HepG2 (cell line): ENCODE measurements around the gene LIM2. TPM values are rescaled to one million over a fixed set of nuclear protein-coding genes. Genes with fewer than 3 reads are reported as not detected.

ENCODE experiments used
- DR1 ChIP-seq: sonication (generic); formaldehyde crosslinking; IDR thresholded peaks from 2 replicates; pipeline ENCODE4 v1.8.0; 2021; ENCODE audit warnings: mild to moderate bottlenecking, missing genetic modification reagents, inconsistent platforms
- ERF ChIP-seq: IDR thresholded peaks from 2 replicates; pipeline ENCODE4 v1.6.1; 2018; ENCODE audit warnings: missing biosample characterization, missing genetic modification reagents
- HES4 ChIP-seq: sonication (generic); formaldehyde crosslinking; IDR thresholded peaks from 2 replicates; pipeline ENCODE4 v1.9.0; 2021; ENCODE audit warnings: mild to moderate bottlenecking, missing genetic modification reagents, borderline replicate concordance
- HOXA9 ChIP-seq: sonication (generic); formaldehyde crosslinking; IDR thresholded peaks from 2 replicates; pipeline ENCODE4 v1.8.1; 2022; ENCODE audit warnings: missing genetic modification reagents, mild to moderate bottlenecking, moderate library complexity, borderline replicate concordance
- KMT2A ChIP-seq: sonication (generic); formaldehyde crosslinking; IDR thresholded peaks from 2 replicates; pipeline ENCODE4 v1.4.0; 2020; ENCODE audit warnings: missing genetic modification reagents
- KMT2B ChIP-seq: IDR thresholded peaks from 2 replicates; pipeline ENCODE4 v1.6.1; 2016; ENCODE audit warnings: missing genetic modification reagents, missing compliant biosample characterization
- MIER2 ChIP-seq: IDR thresholded peaks from 2 replicates; pipeline ENCODE4 v1.6.1; 2016; ENCODE audit warnings: missing biosample characterization, missing genetic modification reagents
- MIER3 ChIP-seq: IDR thresholded peaks from 2 replicates; pipeline ENCODE4 v1.6.1; 2016; ENCODE audit warnings: missing compliant biosample characterization, borderline replicate concordance
- MTA1 ChIP-seq: sonication (generic); formaldehyde crosslinking; IDR thresholded peaks from 2 replicates; pipeline ENCODE4 v1.4.0; 2020; ENCODE audit warnings: missing genetic modification reagents, mild to moderate bottlenecking, borderline replicate concordance
- NFKBIZ ChIP-seq: IDR thresholded peaks from 2 replicates; pipeline ENCODE4 v1.6.1; 2018; ENCODE audit warnings: missing genetic modification reagents, missing compliant biosample characterization
- POGZ ChIP-seq: sonication (generic); formaldehyde crosslinking; IDR thresholded peaks from 2 replicates; pipeline ENCODE4 v1.4.0; 2020; ENCODE audit warnings: mild to moderate bottlenecking, missing genetic modification reagents
- POLR2AphosphoS2 ChIP-seq: IDR thresholded peaks from 2 replicates; pipeline ENCODE4 v1.6.1; 2011; ENCODE audit warnings: low read depth, low read length, improper control_type of control experiment
- TEAD3 ChIP-seq: optimal IDR thresholded peaks from 2 replicates; pipeline ENCODE3; 2016; ENCODE audit warnings: borderline replicate concordance
- ZBTB7B ChIP-seq: sonication (generic); formaldehyde crosslinking; IDR thresholded peaks from 2 replicates; pipeline ENCODE4 v1.4.0; 2020; ENCODE audit warnings: missing genetic modification reagents
- ZFP41 ChIP-seq: sonication (generic); formaldehyde crosslinking; IDR thresholded peaks from 2 replicates; pipeline ENCODE4 v1.4.0; 2020; ENCODE audit warnings: mild to moderate bottlenecking, missing genetic modification reagents, borderline replicate concordance
- ZIK1 ChIP-seq: sonication (generic); formaldehyde crosslinking; IDR thresholded peaks from 2 replicates; pipeline ENCODE4 v1.5.0; 2020; ENCODE audit warnings: mild to moderate bottlenecking, low read depth, missing genetic modification reagents, borderline replicate concordance
- ZMYM3 ChIP-seq: sonication (generic); formaldehyde crosslinking; IDR thresholded peaks from 2 replicates; pipeline ENCODE4 v1.5.1; 2020; ENCODE audit warnings: mild to moderate bottlenecking, missing genetic modification reagents
- ZNF446 ChIP-seq: sonication (generic); formaldehyde crosslinking; IDR thresholded peaks from 2 replicates; pipeline ENCODE4 v1.5.0; 2020; ENCODE audit warnings: mild to moderate bottlenecking, missing genetic modification reagents
- ZNF768 ChIP-seq: sonication (generic); formaldehyde crosslinking; IDR thresholded peaks from 2 replicates; pipeline ENCODE4 v1.4.0; 2020; ENCODE audit warnings: missing genetic modification reagents
- ZSCAN25 ChIP-seq: sonication (generic); formaldehyde crosslinking; IDR thresholded peaks from 2 replicates; pipeline ENCODE4 v1.8.0; 2022; ENCODE audit warnings: mild to moderate bottlenecking, missing genetic modification reagents
- polyA plus RNA-seq, 8 experiments: library from polyadenylated mRNA; depleted of rRNA in 3 of 8; stranded (reverse) in 7 of 8; unstranded in 1 of 8; fragments of >200 nt; fragmentation: Illumina TruSeq in 4 of 8; extraction: Trizol in 4 of 8; gene quantifications; 2 replicates each; pipeline versions ENCODE4 v1.2.1 to v1.2.3, GENCODE V29; 2011 to 2016; ENCODE audit warnings: low read depth in 4 of 8, missing spikeins in 1 of 8, mixed read lengths in 1 of 8; ENCODE audit not compliant: insufficient read depth in 1 of 8
- total RNA-seq, 5 experiments: library from RNA; depleted of rRNA; stranded (reverse); fragments of >200 nt; fragmentation: Illumina TruSeq; extraction: Trizol; gene quantifications; 2 replicates each; pipeline ENCODE4 v1.2.3, GENCODE V29; 2016; ENCODE audit warnings: low read depth in 1 of 5
- TF ChIP-seq, protein P1 (sequence below): sonication (generic); formaldehyde crosslinking; IDR thresholded peaks from 2 replicates; pipeline ENCODE4; 2020; ENCODE audit warnings: missing genetic modification reagents, mild to moderate bottlenecking, borderline replicate concordance
- TF ChIP-seq, protein P2 (sequence below): sonication (generic); formaldehyde crosslinking; IDR thresholded peaks from 2 replicates; pipeline ENCODE4 v1.4.0; 2020; ENCODE audit warnings: mild to moderate bottlenecking, missing genetic modification reagents
- TF ChIP-seq, protein P3 (sequence below): sonication (generic); formaldehyde crosslinking; IDR thresholded peaks from 2 replicates; pipeline ENCODE4 v1.4.0; 2020; ENCODE audit warnings: mild to moderate bottlenecking, missing genetic modification reagents
- TF ChIP-seq, protein P4 (sequence below): sonication (generic); formaldehyde crosslinking; conservative IDR thresholded peaks from 2 replicates; pipeline ENCODE4 v1.4.0; 2020; ENCODE audit warnings: missing genetic modification reagents

The LIM2 gene
- total and polyA plus RNA-seq, 2 of the 13 experiments (the other 11 are each of a cell fraction or from before 2014, with no cell fraction given): 1.3 TPM; not detected in 1

DNA sequence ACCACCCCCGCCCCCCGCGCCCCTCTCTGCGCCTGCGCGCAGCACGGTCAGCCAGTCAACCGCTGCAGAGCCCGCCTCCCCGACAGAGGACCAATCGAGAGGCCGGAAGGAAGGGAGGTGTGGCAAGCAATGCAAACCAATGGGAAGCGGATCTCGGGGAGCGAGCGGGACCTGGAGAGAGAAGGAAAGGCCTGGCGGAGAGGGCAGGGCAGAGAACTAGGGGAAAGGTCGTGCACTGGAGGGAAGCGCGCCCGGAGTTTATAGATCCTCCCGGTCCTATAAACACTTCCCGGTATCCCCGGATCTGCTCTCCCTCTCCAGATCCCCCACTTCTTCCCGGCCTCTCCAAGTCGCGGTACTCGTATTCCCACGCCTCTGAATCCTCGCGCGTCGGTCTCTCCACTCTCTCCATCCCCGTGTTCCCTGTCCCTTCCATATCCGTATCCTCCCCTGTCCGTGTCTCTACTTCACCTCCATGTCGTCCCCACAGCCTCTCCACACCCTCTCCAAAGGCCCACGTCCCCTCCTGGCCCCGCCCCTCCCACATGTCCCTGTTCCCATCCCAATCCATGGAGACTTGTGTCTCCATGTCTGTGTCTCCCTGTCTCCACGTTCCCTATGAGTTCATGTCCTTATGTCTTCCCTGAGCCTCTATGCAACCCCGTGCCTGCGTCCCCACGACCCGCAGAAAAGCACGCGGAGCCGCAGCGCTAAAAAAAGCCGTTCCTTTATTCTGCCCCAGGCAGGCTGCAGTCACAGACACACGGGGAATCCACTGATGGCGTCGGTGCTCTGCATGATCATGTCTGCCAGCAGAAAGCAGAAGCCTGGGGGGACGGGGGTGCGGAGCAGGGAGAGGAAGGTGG, 21.2 kb downstream of the LIM2 start (continued):
- no peak; the same call in 1 of the 2 replicates for TF ChIP-seq MTA1 (CRISPR knock-in tag)
- TF ChIP-seq ZNF446: no peak; the same call in 1 of the 2 replicates
- no peak; the same call in 1 of the 2 replicates for TF ChIP-seq KMT2A (CRISPR knock-in tag)
- no peak for TF ChIP-seq NFKBIZ (CRISPR knock-in tag)
- no peak for TF ChIP-seq HOXA9 (CRISPR knock-in tag)
- no peak for TF ChIP-seq ZNF768 (CRISPR knock-in tag)
- TF ChIP-seq, protein P1, sequence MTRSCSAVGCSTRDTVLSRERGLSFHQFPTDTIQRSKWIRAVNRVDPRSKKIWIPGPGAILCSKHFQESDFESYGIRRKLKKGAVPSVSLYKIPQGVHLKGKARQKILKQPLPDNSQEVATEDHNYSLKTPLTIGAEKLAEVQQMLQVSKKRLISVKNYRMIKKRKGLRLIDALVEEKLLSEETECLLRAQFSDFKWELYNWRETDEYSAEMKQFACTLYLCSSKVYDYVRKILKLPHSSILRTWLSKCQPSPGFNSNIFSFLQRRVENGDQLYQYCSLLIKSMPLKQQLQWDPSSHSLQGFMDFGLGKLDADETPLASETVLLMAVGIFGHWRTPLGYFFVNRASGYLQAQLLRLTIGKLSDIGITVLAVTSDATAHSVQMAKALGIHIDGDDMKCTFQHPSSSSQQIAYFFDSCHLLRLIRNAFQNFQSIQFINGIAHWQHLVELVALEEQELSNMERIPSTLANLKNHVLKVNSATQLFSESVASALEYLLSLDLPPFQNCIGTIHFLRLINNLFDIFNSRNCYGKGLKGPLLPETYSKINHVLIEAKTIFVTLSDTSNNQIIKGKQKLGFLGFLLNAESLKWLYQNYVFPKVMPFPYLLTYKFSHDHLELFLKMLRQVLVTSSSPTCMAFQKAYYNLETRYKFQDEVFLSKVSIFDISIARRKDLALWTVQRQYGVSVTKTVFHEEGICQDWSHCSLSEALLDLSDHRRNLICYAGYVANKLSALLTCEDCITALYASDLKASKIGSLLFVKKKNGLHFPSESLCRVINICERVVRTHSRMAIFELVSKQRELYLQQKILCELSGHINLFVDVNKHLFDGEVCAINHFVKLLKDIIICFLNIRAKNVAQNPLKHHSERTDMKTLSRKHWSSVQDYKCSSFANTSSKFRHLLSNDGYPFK: peak; percentile 21; the same call in 1 of the 2 replicates
- TF ChIP-seq ZMYM3 (CRISPR knock-in tag): no peak
- no peak; the same call in 1 of the 2 replicates for TF ChIP-seq ERF (CRISPR knock-in tag)
- no peak for TF ChIP-seq ZBTB7B
- TF ChIP-seq, protein P2, sequence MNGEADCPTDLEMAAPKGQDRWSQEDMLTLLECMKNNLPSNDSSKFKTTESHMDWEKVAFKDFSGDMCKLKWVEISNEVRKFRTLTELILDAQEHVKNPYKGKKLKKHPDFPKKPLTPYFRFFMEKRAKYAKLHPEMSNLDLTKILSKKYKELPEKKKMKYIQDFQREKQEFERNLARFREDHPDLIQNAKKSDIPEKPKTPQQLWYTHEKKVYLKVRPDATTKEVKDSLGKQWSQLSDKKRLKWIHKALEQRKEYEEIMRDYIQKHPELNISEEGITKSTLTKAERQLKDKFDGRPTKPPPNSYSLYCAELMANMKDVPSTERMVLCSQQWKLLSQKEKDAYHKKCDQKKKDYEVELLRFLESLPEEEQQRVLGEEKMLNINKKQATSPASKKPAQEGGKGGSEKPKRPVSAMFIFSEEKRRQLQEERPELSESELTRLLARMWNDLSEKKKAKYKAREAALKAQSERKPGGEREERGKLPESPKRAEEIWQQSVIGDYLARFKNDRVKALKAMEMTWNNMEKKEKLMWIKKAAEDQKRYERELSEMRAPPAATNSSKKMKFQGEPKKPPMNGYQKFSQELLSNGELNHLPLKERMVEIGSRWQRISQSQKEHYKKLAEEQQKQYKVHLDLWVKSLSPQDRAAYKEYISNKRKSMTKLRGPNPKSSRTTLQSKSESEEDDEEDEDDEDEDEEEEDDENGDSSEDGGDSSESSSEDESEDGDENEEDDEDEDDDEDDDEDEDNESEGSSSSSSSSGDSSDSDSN (CRISPR knock-in tag): peak; percentile 16; the same call in 1 of the 2 replicates
- TF ChIP-seq TEAD3: no peak
- TF ChIP-seq, protein P3, sequence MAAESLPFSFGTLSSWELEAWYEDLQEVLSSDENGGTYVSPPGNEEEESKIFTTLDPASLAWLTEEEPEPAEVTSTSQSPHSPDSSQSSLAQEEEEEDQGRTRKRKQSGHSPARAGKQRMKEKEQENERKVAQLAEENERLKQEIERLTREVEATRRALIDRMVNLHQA: no peak
- TF ChIP-seq POLR2AphosphoS2: 0 out of 2 replicates have a peak, but pooled peaks have one; percentile 20
- TF ChIP-seq ZSCAN25 (CRISPR knock-in tag): no peak
- TF ChIP-seq, protein P4, sequence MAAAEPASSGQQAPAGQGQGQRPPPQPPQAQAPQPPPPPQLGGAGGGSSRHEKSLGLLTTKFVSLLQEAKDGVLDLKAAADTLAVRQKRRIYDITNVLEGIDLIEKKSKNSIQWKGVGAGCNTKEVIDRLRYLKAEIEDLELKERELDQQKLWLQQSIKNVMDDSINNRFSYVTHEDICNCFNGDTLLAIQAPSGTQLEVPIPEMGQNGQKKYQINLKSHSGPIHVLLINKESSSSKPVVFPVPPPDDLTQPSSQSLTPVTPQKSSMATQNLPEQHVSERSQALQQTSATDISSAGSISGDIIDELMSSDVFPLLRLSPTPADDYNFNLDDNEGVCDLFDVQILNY (CRISPR knock-in tag): no peak
- no peak for TF ChIP-seq KMT2B (CRISPR knock-in tag)
- TF ChIP-seq ZIK1: no peak
- no peak for TF ChIP-seq MIER3 (CRISPR knock-in tag)
- TF ChIP-seq MIER2 (CRISPR knock-in tag): peak; percentile 27; the same call in 1 of the 2 replicates
- no peak for TF ChIP-seq POGZ (CRISPR knock-in tag)
- no peak; the same call in 1 of the 2 replicates for TF ChIP-seq DR1 (CRISPR knock-in tag)
- TF ChIP-seq HES4 (CRISPR knock-in tag): peak; percentile 36; the same call in 1 of the 2 replicates
- TF ChIP-seq ZFP41 (CRISPR knock-in tag): 0 out of 2 replicates have a peak, but pooled peaks have one; percentile 70
